Tibial nerve (tissue), 3 donors: ENCODE measurements around the gene DBH.
A peak's percentile ranks its signal among the peaks of the same experiment; 100 is the strongest.

Source experiments
- CTCF ChIP-seq, 5 experiments: fragments of 200-600 bp in 3 of 5; fragments of 450-650 bp in 2 of 5; sonication (generic) in 3 of 5; IDR thresholded peaks; one replicate each; pipeline ENCODE4 v1.5.1; 2016 to 2019; ENCODE audit warnings: antibody characterized with exemption in 5 of 5, mild to moderate bottlenecking in 3 of 5, moderate library complexity in 2 of 5
- POLR2A ChIP-seq, 2 donors: fragments of 450-650 bp; IDR thresholded peaks; one replicate each; pipeline ENCODE4 v1.6.1; 2017; ENCODE audit warnings: antibody characterized with exemption in 2 of 2, mild to moderate bottlenecking in 2 of 2, moderate library complexity in 2 of 2

- no peak for TF ChIP-seq POLR2A (IDR thresholded peaks at IDR 0.05)
- TF ChIP-seq CTCF (IDR thresholded peaks at IDR 0.05), result peak in 4 of 5 experiments; percentile 6 to 67 (median 52)
Measured at GRCh38 chr9:133657120-133657661, 21.0 kb downstream of the DBH start.
